ENCODE measurements around the gene ADGRG6.
A peak's percentile ranks its signal among the peaks of the same experiment; 100 is the strongest.

Gene ADGRG6

DNA sequence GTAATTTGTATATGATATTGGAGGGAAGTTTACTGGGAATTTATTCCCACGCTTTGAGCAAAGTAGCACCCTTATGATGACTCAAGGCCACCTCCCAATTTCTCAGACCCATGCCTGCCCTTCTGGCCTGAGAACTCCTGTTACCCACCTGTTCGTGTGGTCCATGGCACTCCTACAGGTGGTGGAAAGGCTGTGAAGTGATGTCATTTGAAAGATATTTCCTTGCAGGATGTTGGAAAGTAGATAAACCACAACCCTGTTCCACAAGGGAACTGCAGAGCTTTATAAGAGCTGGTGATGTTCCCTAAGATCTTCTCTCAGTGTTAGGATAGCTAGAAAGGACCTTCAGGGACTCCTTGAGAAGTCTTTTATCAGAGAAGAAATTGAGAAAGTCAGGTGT, 70.5 kb downstream of the ADGRG6 start:
- DNase-seq, result peak; percentile 51
- H3K27me3 ChIP-seq (ENCODE audit: control insufficient read depth in 1 of 2, insufficient read depth in 1 of 2, low read length in 2 of 2), result no peaks in the 10 kb centered on the region
- H3K4ac ChIP-seq (ENCODE audit: low read depth in 1 of 2, low read length in 2 of 2), result no peak overlapping the region
- peaks cover 5% of the 10 kb centered on the region for H3K4me1 ChIP-seq (ENCODE audit: control insufficient read depth, insufficient read depth, low read depth, low read length)
- peak overlapping the region in 1 of 2 experiments; percentile 0 for H3K18ac ChIP-seq (ENCODE audit: low read depth in 1 of 2, low read length in 2 of 2)
- H3K23ac ChIP-seq (ENCODE audit: low read length in 2 of 2), result no peak overlapping the region
- no peak overlapping the region for H3K4me3 ChIP-seq (ENCODE audit: insufficient read depth in 1 of 2, low read depth in 1 of 2, low read length in 2 of 2)
- no peak overlapping the region for H2BK15ac ChIP-seq (ENCODE audit: low read depth, poor library complexity, severe bottlenecking)
- H2BK12ac ChIP-seq (ENCODE audit: low read length in 2 of 2), result no peak overlapping the region
- no peak overlapping the region for H3K9ac ChIP-seq (ENCODE audit: low read length)
- no peak overlapping the region for H2BK5ac ChIP-seq (ENCODE audit: low read depth, low read length, poor library complexity, severe bottlenecking)
- H3K4me2 ChIP-seq (ENCODE audit: low read length, poor library complexity, severe bottlenecking), result no peak overlapping the region
- peak overlapping the region; percentile 38 for H2AK5ac ChIP-seq (ENCODE audit: low read length, severe bottlenecking)
- 0% methylated on average over 1 of the region's 2 CpGs for WGBS
- H3K27ac ChIP-seq (ENCODE audit: low read length, poor library complexity, severe bottlenecking), result peak overlapping the region; percentile 65
- no peaks in the 10 kb centered on the region for H3K36me3 ChIP-seq (ENCODE audit: control insufficient read depth in 1 of 2, insufficient read depth in 2 of 2, low read depth in 1 of 2, low read length in 2 of 2)
- no peaks in the 10 kb centered on the region for H3K9me3 ChIP-seq (ENCODE audit: control insufficient read depth, low read length)
- no peak overlapping the region for H4K91ac ChIP-seq (ENCODE audit: low read length)
- no peak overlapping the region for H2AFZ ChIP-seq (ENCODE audit: low read depth, low read length)
- peaks cover 2% of the 10 kb centered on the region for H3K79me1 ChIP-seq (replicated peaks; ENCODE audit: low read length, poor library complexity, severe bottlenecking)
- H2BK120ac ChIP-seq (ENCODE audit: low read depth, low read length), result no peak overlapping the region
- H3K14ac ChIP-seq (ENCODE audit: low read length in 2 of 2), result no peak overlapping the region
- no peak overlapping the region for H4K8ac ChIP-seq (ENCODE audit: low read length)

DNA sequence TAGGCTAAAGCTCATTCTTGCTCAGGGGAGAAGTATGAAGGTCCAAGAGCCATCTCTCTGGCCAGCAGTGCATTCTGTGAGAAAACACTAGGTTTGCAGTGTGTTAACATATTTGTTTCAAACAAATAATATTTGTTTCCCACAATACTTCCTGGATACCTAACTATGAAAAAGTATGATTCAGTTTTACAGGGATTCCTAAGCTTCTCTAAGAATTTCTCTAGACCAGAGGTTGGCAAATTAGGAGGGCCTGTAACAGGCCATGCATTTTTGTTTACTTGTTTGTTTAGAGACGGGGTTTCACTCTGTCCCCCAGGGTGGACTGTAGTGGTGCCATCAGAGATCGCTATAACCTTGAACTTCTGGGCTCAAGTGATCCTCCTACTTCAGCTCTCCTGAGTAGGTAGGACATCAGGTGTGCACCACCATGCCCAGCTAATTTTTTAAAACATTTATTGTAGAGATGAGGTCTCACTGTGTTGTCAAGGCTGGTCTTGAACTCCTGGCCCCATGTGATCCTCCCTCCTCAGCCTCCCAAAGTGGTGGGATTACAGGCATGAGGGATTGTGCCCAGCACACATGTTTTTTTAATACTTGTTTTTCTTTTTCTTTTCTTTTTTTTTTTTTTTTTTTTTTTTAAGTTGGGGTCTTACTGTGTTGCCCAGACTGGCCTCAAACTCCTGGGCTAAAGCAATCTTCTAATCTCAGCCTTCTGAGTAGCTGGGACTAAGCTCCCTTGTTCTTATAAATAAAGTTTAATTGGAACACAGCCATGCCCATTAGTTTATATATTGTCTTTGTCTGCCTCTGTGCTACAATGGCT, 71.7 kb downstream of the ADGRG6 start:
- WGBS, result 74% methylated on average over 2 of the region's 2 CpGs
- H3K18ac ChIP-seq (ENCODE audit: low read depth in 1 of 2, low read length in 2 of 2), result peak overlapping the region; percentile 75 to 78
- peak overlapping the region; percentile 92 for H3K27ac ChIP-seq (ENCODE audit: low read length, poor library complexity, severe bottlenecking)
- H3K79me1 ChIP-seq (replicated peaks; ENCODE audit: low read length, poor library complexity, severe bottlenecking), result no peaks in the 10 kb centered on the region
- H2BK5ac ChIP-seq (ENCODE audit: low read depth, low read length, poor library complexity, severe bottlenecking), result peak overlapping the region; percentile 97
- H3K4ac ChIP-seq (ENCODE audit: low read depth in 1 of 2, low read length in 2 of 2), result peak overlapping the region; percentile 26 to 81
- H3K4me2 ChIP-seq (ENCODE audit: low read length, poor library complexity, severe bottlenecking), result no peak overlapping the region
- DNase-seq, result no peak
- H3K27me3 ChIP-seq (ENCODE audit: control insufficient read depth in 1 of 2, insufficient read depth in 1 of 2, low read length in 2 of 2), result no peaks in the 10 kb centered on the region
- peak overlapping the region; percentile 61 for H2BK120ac ChIP-seq (ENCODE audit: low read depth, low read length)
- H2AK5ac ChIP-seq (ENCODE audit: low read length, severe bottlenecking), result peak overlapping the region; percentile 97
- H3K4me3 ChIP-seq (ENCODE audit: insufficient read depth in 1 of 2, low read depth in 1 of 2, low read length in 2 of 2), result no peak overlapping the region
- no peaks in the 10 kb centered on the region for H3K9me3 ChIP-seq (ENCODE audit: control insufficient read depth, low read length)
- peak overlapping the region; percentile 51 to 98 for H2BK12ac ChIP-seq (ENCODE audit: low read length in 2 of 2)
- no peak overlapping the region for H2AFZ ChIP-seq (ENCODE audit: low read depth, low read length)
- no peak overlapping the region for H3K23ac ChIP-seq (ENCODE audit: low read length in 2 of 2)
- H3K9ac ChIP-seq (ENCODE audit: low read length), result no peak overlapping the region
- peak overlapping the region; percentile 39 for H4K91ac ChIP-seq (ENCODE audit: low read length)
- peak overlapping the region; percentile 67 for H2BK15ac ChIP-seq (ENCODE audit: low read depth, poor library complexity, severe bottlenecking)
- H4K8ac ChIP-seq (ENCODE audit: low read length), result peak overlapping the region; percentile 88
- H3K4me1 ChIP-seq (ENCODE audit: control insufficient read depth, insufficient read depth, low read depth, low read length), result peaks cover 3% of the 10 kb centered on the region
- H3K36me3 ChIP-seq (ENCODE audit: control insufficient read depth in 1 of 2, insufficient read depth in 2 of 2, low read depth in 1 of 2, low read length in 2 of 2), result no peaks in the 10 kb centered on the region
- no peak overlapping the region for H3K14ac ChIP-seq (ENCODE audit: low read length in 2 of 2)

DNA sequence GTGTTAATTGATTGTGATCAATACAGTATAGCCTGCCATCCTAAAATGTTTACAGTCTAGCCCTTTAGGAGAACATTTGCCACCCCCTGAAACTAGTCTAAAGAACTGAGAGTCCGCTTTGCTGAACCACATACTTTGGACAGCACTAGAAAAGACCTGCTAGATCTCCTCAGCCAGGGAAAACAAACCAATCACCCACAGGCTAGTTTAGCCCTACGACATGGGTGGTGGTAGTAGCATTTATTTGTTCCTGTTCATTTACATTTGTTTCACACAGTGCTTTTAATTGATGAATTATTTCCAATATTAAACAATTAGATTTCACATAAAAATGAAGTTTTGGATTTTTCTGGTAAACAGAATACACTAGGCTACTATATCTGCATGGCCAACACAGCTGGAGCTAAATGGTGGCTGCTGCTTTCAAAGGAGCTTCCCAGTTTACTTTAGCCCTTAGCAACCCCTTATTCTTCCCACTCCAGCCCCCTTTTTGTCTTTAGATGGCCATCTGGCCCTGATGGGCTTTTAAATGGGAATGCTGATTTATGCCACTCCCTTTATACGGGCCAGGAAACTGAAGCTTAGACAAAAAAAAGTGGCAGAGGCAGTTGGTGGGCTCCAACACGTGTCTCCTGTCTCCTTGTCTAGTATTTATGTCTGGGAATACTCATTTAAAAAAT, 72.4 kb downstream of the ADGRG6 start:
- Histone ChIP-seq H4K91ac (ENCODE audit: low read length) (peak overlapping the region; percentile 46), H3K79me1 (replicated peaks; ENCODE audit: low read length, poor library complexity, severe bottlenecking) (no peaks in the 10 kb centered on the region), H2AFZ (ENCODE audit: low read depth, low read length) (no peak overlapping the region), H2BK5ac (ENCODE audit: low read depth, low read length, poor library complexity, severe bottlenecking) (peak overlapping the region; percentile 97), H3K9ac (ENCODE audit: low read length) (no peak overlapping the region), H3K14ac (ENCODE audit: low read length in 2 of 2) (no peak overlapping the region), H2BK15ac (ENCODE audit: low read depth, poor library complexity, severe bottlenecking) (no peak overlapping the region), H3K18ac (ENCODE audit: low read depth in 1 of 2, low read length in 2 of 2) (peak overlapping the region; percentile 77 to 84), H3K27ac (ENCODE audit: low read length, poor library complexity, severe bottlenecking) (peak overlapping the region; percentile 92), H3K23ac (ENCODE audit: low read length in 2 of 2) (no peak overlapping the region), H3K4me2 (ENCODE audit: low read length, poor library complexity, severe bottlenecking) (no peak overlapping the region), H3K9me3 (ENCODE audit: control insufficient read depth, low read length) (no peaks in the 10 kb centered on the region), H3K4ac (ENCODE audit: low read depth in 1 of 2, low read length in 2 of 2) (peak overlapping the region in 1 of 2 experiments; percentile 61), H3K4me1 (ENCODE audit: control insufficient read depth, insufficient read depth, low read depth, low read length) (peaks cover 3% of the 10 kb centered on the region), H3K4me3 (ENCODE audit: insufficient read depth in 1 of 2, low read depth in 1 of 2, low read length in 2 of 2) (no peak overlapping the region), H3K27me3 (ENCODE audit: control insufficient read depth in 1 of 2, insufficient read depth in 1 of 2, low read length in 2 of 2) (no peaks in the 10 kb centered on the region), H3K36me3 (ENCODE audit: control insufficient read depth in 1 of 2, insufficient read depth in 2 of 2, low read depth in 1 of 2, low read length in 2 of 2) (no peaks in the 10 kb centered on the region), H2AK5ac (ENCODE audit: low read length, severe bottlenecking) (peak overlapping the region; percentile 97), H2BK12ac (ENCODE audit: low read length in 2 of 2) (peak overlapping the region in 1 of 2 experiments; percentile 98), H2BK120ac (ENCODE audit: low read depth, low read length) (peak overlapping the region; percentile 93), H4K8ac (ENCODE audit: low read length) (no peak overlapping the region)
- 44% methylated on average over 1 of the region's 4 CpGs for WGBS
- DNase-seq, result peak; percentile 43
